Measurements from ENCODE around the gene CDH23.
"Not testable (repeated sequence)": the region's sequence is repeated elsewhere in the genome, so short reads cannot be mapped to it uniquely, and the experiment has no call there.

Gene CDH23

GRCh38 chr10:71848325-71849275 is 451.9 kb downstream of the CDH23 start:
- DNase-seq: no peak

GRCh38 chr10:71849461-71849908 is 452.8 kb downstream of the CDH23 start:
- DNase-seq: no peak

GRCh38 chr10:71850021-71850742 is 453.5 kb downstream of the CDH23 start:
- DNase-seq: no peak

- peak; percentile 93 for DNase-seq
These were observed 454.2 kb downstream of the CDH23 start, which contains the start of gene PSAP for GRCh38 chr10:71850743-71851464. TSS of gene PSAP (minus strand) at chr10:71851251. CDS start at chr10:71851221, 30 bp downstream.

- DNase-seq: not testable (repeated sequence)
These were observed 454.9 kb downstream of the CDH23 start for GRCh38 chr10:71851465-71852095.

- DNase-seq: no peak
These were observed 455.7 kb downstream of the CDH23 start for GRCh38 chr10:71852355-71852937.

GRCh38 chr10:71854031-71854430 is 457.3 kb downstream of the CDH23 start:
- DNase-seq: no peak

- DNase-seq: no peak
These were observed 459.9 kb downstream of the CDH23 start for GRCh38 chr10:71856619-71857018.

- no peak for DNase-seq
These were observed 461.5 kb downstream of the CDH23 start for GRCh38 chr10:71857934-71858890.

- peak; percentile 23 for DNase-seq
These were observed 463.7 kb downstream of the CDH23 start for GRCh38 chr10:71860243-71861029.

GRCh38 chr10:71863203-71863602 is 466.5 kb downstream of the CDH23 start:
- no peak for DNase-seq

- no peak for DNase-seq
These were observed 468.2 kb downstream of the CDH23 start for GRCh38 chr10:71864911-71865361.
